ENCODE results near the gene FBXO24. TPM values are rescaled to one million over a fixed set of nuclear protein-coding genes. Genes with fewer than 3 reads are reported as not detected.

Gene FBXO24
- total RNA-seq, 1 donor from 2014 or later: 0.40 TPM

DNA sequence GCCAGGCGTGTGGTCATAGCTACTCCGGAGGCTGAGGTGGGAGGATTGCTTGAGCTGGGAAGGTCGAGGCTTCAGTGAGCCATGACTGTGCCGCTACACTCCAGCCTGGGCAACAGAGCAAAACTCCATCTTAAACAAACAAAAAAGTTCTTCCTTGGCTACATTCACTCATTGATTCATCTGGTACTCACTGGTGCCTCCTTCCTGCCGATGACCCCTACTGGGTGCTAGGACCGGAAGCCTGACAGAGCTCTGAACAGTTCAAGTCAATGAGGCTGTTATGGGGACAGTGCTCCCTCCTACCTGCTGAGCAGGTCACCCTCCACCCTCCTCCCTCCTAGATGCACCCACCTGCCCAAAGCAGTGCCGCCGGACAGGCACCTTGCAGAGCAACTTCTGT, 21.0 kb downstream of the FBXO24 start:
- no peak for DNase-seq (ENCODE audit: low spot score)
- intact Hi-C loops (cut with DNase I): loop anchor here (5.0 kb wide), 1 partner anchor 85 kb away; the partner anchor contains the start of gene GIGYF1

DNA sequence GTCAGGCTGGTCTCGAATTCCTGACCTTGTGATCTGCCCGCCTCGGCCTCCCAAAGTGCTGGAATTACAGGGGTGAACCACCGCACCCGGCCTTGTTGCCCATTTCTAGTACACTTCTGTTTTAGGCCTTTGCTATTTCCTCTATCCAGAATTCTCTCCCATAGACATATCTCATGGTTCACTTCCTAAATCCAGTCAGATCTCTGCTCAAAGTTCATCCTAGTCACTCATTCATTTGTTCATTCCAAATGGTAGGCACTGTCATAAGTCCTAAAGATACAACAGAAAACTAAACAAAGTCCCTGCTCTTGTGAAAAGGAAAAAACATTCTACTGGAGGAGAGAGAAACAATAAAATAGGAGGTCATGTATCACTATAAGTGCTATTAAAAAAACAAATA, 23.8 kb downstream of the FBXO24 start:
- intact Hi-C loops (cut with DNase I): loop anchor here (5.0 kb wide), 1 partner anchor 82 kb away; the partner anchor contains the start of gene GIGYF1
- no peak for DNase-seq (ENCODE audit: low spot score)

DNA sequence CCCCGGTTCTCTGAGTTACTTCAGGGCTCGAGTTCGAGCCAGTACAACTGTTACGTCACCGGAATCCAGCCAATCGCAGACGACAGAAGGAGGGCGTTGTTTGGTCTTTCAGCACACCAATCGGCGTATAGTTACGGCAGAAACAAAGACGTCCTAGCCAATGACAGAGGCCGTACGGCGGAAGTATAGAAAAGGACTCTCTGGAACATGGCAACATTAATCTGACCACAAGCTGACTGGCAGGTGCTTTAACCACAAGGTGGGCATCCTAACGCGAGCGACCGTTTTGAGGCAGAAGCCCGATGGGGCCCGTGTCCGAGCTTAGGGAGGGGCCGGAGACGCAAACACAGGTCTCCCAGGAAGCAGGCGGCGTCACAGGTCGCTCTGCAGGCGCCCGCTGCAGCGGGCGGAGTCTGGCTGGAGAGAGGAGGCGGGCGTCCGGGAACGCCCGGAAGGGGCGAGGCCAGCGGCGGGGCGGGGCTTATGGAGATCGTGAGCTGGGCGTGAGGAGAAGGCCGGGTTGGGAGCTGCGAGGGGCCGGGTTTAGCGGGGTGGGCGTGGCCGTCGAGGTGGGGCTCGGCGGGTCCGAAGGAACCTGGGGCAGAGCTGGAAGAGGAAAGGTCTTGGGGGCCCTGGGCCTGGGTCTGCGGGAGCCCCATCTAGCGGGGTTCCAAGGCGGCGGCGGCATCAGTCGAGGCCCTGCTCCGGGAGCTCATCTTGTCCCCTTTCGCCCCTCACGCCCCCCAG, 26.0 kb downstream of the FBXO24 start, which contains the start of gene MOSPD3:
TSS of gene MOSPD3 (plus strand) at position 558 of the 747 bp plus-strand sequence. CDS start 252 bp downstream, outside the sequence.
- intact Hi-C loops (cut with DNase I): loop anchor here (1.0 to 2.0 kb wide), 2 partner anchors 26 to 61 kb away; partner anchors contain the start of genes FBXO24, GNB2 and LRCH4
- peak; percentile 99 for DNase-seq (ENCODE audit: low spot score)

DNA sequence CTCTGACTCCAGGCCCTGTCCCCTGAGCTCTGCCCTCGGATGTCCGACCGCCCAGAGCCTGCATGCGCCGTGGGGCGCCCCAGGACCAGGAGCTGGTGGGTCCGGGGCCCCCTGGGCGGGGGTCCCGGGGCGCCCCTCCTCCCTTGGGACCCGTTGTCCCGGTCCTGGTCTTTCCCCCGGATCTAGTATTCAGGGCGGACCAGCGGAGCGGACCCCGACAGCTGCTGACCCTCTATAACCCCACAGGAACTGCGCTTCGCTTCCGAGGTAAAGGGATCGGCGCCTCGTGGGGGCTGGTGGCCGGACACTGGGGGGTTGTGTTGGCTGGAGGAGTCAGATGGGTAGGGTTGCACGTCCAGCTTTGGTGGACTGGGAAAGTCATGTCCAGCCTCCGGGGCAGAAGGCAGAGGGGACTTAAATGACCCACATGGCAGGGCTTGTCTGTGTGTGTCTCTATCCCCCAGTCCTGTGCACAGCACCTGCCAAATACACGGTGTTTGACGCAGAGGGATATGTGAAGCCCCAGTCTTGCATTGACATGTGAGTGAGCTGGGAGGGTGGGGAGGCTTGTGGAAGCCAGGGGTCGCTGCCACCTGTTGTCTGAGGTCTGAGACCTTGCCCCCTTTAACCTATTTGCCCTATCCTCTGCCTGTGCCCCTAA, 26.7 kb downstream of the FBXO24 start:
- intact Hi-C loops (cut with DNase I): loop anchor here (1.0 to 2.0 kb wide), 2 partner anchors 27 to 60 kb away; partner anchors contain the start of genes FBXO24, GNB2 and LRCH4
- DNase-seq (ENCODE audit: low spot score): no peak

DNA sequence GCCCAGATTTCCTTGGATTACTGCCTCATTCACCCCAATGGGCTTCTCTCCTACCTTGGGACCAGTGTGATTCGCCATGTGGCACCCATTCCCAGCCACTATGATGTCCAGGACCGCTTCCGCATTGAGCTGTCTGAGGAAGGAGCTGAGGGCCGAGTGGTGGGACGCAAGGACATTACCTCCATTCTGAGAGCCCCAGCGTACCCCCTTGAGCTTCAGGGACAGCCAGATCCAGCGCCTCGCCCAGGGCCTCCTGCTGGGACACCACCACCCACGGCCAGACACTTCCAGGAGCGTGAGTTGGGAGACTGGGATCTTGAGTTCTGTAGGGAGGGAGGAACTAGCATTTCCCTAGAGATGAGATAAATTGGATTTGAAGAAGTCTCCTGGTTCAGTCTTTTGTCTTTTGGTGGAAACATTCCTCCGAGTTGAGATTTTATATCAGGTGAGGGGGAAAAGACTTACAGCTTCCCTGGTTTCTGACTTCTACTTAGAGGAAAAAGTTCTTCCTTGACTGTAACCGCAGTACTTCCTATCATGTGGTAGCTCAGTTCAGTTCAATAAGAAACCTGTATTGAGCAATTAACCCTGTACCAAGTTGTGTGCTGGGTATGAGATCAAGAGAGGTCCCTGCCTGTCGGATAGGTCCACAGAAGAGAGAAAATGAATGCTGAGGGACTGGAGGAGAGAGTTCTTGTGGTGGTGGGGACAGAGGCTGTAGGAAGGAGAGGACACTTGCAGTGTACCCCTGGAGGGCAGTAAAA, 27.5 kb downstream of the FBXO24 start:
- no peak for DNase-seq (ENCODE audit: low spot score)

DNA sequence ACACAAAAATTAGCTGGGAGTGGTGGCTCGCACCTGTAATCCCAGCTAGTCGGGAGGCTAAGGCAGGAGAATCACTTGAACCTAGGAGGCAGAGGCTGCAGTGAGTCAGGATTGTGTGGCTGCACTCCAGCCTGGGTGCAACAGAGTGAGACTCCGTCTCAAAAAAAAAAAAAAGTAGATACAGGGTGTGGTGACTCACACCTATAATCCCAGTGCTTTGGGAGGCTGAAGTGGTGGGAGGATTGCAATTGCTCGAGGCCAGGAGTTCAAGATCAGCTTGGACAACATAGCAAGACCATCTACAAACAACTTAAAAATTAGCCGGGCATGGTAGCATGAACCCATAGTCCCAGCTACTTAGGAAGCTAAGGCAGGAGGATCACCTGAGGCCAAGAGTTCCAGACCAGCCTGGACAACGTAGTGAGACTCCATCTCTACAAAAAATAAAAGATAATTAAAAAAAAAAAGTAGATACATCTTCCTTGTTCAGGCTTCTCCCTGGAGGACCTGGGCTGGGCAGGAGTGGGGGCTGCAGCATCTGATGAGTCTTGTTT, 28.3 kb downstream of the FBXO24 start:
- intact Hi-C loops (cut with DNase I): no loop called here

More for the DNA sequence above, 27.5 kb downstream of the FBXO24 start:
- intact Hi-C loops (cut with DNase I): loop anchor here (2.0 kb wide), 1 partner anchor 59 kb away; the partner anchor contains the start of gene GNB2

DNA sequence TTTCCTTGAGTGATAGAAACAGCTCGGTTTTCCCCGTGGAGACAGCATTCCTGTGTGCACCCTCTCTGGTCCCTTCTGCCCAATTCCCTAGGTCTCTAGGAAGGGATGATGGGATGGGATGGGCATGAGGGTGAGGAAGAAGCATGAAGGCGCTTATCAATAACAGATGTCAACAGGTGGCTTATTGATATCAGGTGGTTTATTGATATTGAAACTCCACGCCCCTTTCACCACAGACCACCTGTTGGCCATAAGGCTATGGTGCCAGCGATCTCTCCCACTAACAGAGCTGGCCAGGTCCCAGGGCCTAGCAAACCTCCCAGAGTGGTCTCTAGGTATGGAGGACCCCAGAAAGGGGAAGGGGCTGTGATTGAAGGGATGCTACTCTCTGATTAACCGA, 34.1 kb downstream of the FBXO24 start:
- intact Hi-C loops (cut with DNase I): no loop called here

More for the DNA sequence above, 28.3 kb downstream of the FBXO24 start:
- DNase-seq (ENCODE audit: low spot score): no peak

DNA sequence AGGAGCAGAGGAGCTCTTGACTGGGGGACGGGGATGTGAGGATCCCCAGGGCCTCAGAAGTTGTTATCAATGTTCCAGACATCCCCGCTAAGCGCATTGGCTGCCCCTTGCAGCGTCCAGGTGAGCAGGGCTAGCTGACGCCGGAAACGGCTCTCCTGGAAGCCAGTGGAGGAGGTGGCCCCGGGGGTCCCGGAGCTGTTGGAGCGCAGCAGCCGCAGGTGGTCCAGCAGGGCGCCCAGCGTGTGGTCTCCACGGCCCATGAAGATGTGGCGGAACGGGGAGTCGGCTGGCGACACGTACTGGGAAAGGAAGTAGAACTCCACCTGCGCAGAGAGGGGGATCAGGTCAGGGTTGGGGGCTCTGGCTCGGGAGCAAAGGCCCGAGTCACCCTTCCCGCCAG, 34.7 kb downstream of the FBXO24 start:
- intact Hi-C loops (cut with DNase I): no loop called here
- DNase-seq (ENCODE audit: low spot score): no peak

More for the DNA sequence above, 34.1 kb downstream of the FBXO24 start:
- DNase-seq (ENCODE audit: low spot score): no peak

DNA sequence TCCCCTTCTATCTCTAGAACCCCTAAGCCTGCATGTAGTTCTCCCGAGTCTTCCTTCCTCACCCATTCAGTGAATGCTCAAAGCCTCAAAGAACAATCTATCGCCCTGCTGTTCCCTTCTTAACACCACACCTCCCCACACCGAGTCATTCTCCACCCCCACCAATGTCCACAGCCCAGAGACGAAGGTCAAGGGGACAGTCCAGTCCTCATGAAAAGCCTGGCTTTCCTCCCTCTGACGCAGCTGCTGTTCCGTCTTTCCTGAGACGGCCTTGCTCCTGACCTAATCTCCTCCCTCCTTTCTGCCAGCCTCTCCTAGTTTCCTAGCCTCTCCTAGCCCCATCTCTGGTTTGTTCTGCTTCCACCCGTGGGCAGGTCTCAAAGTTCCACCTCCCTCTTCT, 35.4 kb downstream of the FBXO24 start:
- intact Hi-C loops (cut with DNase I): no loop called here
- no peak for DNase-seq (ENCODE audit: low spot score)

DNA sequence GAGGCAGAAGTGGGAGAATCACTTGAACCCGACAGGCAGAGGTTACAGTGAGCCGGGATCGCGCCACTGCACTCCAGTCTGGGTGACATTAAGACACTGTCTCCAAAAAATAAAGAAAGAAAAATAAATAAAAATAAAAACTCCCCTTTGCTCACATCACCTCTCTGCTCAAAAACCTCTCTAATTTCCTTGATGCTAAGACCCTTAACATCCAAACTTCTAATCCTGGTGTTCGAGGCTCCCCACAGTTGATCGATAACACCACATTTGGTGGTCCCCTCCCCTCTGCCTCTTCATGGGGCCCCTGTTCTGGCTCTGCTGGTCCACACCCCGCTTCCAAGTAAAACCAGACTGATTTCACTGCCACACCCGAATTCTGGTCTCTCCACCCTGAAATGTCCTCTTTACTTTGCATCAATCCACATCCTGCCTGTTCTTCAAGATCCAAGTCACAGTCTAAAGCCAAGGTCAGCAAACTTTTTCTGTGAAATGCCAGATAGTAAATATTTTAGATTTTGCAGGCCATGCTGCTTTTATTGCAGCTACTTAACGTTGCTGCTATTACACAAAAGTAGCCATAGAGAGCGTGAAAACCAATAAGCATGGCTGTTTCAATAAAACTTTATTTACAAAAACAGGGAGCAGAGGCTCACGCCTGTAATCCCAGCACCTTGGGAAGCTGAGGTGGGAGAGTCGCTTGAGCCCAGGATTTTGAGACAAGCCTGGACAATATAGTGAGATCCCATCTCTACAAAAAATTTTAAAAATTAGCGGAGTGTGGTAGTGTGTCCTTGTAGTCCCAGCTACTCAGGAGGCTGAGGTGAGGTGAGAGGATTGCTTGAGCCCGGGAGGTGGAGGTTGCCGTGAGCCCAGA, 38.1 kb downstream of the FBXO24 start:
- DNase-seq (ENCODE audit: low spot score): no peak
- intact Hi-C loops (cut with DNase I): no loop called here

DNA sequence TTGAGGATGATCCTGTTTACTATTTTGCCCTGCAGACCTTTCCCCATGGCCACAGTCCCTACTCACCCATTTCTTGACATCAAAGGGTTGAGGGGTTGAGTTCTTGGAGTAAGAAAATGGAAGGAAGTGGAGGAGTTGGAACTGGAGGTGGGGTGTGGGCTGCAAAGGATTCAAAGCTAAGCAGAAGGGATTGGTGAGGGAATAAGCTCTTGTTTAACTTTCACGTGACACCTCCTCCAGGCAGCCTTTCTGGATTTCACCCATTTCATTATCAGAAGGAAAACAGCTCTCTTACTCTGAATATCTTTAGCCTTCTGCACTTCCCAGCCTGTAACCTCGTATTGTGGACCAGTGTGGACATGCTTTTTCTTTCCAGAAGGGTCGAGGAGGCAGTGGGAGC, 39.9 kb downstream of the FBXO24 start:
- intact Hi-C loops (cut with DNase I): no loop called here
- DNase-seq (ENCODE audit: low spot score): no peak

DNA sequence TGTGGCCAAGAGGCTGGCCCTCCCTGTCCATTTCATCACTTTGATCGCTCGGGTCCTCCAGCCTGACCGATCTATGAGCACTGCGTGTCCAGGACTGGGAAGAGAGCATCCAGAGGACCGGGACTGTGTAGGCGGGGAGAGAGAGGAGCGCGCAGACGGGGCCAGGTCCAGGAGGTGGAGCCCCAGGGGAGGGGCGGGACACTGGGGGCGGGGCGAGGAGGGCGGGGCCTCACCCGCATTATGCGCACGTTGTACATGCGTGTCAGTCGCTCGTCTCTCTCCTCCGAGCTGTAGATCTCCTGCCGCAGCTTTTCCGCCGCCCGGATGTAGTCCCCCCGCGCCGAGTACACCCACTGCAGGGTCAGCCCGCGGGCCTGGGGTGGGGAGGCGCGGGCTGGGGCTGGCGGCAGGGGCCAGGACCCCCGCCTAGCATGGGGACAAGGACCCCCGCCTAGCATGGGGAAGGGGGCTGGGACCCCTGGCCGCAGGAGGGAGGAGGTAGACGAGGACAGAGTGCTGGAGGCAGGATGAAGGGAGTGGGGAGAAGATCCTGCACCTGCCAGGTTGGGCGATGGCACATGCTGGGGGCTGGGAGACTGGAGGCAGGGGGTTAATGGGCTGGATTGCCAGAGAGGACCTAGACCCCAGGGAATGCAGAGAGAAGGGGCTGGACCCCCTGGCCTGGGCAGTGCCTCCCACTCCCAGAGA, 40.6 kb downstream of the FBXO24 start:
- DNase-seq (ENCODE audit: low spot score): peak; percentile 91
- intact Hi-C loops (cut with DNase I): no loop called here

DNA sequence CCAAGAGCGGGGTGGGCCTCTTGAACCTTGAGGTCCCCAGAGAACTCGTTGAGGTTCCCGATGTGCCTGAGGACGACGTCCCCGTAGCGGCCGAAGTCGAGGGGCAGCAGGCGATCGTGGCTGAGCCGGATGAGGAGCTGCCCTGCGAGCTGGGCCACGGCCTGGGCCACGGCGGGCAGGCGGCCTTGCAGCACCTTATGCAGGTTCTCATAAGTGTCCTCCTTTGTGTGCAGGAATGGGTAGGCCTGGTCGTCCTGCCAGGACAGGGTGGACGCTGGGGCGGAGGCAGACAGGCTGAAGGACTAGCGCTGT, 41.1 kb downstream of the FBXO24 start:
- intact Hi-C loops (cut with DNase I): no loop called here
- no peak for DNase-seq (ENCODE audit: low spot score)

DNA sequence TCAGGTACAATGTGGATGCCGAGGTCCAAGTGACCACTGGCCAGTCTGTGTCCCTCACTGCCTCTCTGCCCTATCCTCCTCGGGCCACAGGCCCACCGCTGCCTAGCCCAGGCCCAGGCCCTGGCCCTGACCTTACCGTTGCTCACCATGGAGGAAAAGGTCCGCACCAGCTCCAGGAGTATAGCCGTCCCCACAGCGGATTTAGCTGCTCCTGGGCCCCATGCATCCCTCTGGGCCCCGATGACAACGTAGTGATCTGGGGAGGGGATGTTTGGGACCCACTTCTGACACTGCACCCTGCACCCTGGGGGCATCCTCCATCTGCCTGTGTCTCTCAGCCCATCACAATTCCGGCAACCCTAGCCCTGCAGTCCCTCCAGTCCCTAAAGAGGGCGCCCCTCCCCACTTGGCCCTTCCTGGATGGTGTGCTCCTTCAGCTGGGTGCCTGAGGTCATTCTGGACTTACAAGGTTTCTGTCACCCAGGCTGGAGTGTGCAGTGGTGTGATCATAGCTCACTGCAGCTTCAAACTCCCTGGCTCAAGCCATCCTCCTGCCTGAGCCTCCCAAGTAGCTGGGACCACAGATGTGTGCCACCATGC, 43.1 kb downstream of the FBXO24 start:
- DNase-seq (ENCODE audit: low spot score): no peak
- intact Hi-C loops (cut with DNase I): no loop called here

DNA sequence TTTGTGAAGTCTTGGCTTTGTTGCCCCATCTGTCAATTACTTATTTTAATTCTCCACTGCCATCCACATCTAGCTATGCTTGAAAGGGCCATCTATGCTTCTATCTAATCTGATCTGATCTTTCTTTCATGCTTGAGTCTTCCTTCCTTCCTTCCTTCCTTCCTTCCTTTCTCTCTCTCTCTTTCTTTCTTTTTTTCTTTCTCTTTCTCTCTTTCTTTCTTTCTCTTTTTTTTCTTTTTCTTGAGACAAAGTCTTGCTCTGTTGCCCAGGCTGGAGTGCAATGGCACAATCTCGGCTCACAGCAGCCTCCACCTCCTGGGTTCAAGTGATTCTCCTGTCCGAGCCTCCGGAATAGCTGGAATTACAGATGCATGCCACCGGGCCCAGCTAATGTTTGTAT, 43.9 kb downstream of the FBXO24 start:
- intact Hi-C loops (cut with DNase I): no loop called here
- DNase-seq (ENCODE audit: low spot score): no peak

DNA sequence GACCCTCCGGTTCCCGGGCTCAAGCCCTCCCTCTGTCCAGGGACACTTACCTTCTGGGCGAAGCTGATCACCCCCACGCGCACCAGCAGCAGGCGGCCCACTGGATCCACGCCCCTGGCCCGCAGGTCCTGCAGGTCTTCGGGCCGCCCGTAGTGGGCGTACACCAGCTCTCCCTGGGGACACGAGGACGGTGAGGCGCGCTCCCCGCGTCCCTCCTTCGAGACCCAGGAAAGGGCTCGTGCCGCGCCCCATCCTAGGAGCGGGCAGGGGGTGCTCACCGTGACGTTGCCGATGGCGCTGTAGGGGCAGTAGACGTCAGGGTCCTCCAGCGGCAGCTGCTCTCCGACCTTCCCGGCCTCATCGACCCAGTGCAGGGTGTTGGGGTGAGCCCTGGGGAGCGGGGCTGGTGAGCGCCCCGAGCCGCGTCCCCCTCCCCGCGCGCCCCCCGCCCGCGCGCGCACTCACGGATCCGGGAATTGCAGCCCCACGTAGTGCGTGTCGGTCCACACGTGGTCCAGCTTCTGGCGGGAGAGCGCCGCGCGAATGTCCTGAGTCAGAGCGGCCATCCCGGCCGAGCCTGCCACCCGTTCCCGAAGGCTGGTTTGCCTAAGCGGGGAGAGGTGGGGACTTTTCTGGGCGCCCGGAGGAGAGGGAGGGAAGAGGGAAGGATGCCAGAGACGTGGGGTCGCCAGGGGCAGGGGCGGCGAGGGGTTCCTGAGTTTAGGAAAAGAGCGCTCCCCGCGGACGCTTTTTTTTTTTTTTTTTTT, 47.0 kb downstream of the FBXO24 start:
- intact Hi-C loops (cut with DNase I): no loop called here
- DNase-seq (ENCODE audit: low spot score): no peak

DNA sequence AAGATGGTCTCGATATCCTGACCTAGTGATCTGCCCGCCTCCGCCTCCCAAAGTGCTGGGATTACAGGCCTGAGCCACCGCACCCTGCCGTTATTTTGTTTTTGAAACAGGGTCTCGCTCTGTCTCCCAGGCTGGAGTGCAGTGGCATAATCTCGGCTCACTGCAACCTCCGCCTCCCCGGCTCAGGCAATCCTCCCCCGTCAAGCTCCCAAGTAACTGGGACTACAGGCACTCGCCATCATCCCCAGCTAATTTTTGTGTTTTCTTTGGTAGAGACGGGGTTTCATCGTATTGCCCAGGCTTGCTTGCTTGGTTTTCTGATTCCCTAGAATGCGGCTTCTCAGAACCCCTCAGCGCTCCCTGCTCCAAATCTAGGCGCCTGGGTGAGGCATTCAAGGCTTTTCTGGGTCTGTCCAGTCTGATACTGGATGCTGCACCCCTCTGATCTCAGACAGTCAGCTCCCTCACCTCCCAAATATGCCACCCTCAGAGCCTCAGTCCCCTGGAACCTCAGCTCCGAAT, 53.9 kb downstream of the FBXO24 start:
- DNase-seq (ENCODE audit: low spot score): no peak
- intact Hi-C loops (cut with DNase I): no loop called here

Measured in cardiac septum (tissue), 1 donor.